ENCODE measurements around the gene GRAP2.
"Not testable (repeated sequence)": the region's sequence is repeated elsewhere in the genome, so short reads cannot be mapped to it uniquely, and the experiment has no call there.

The GRAP2 gene

GRCh38 chr22:39900306-39901227 is at the start of gene GRAP2:
TSS of gene GRAP2 (plus strand) at chr22:39901084. CDS start at chr22:39947107, 46,023 bp downstream.
- no peak for DNase-seq

GRCh38 chr22:39851606-39852315 is 49.1 kb upstream of the GRAP2 start:
- DNase-seq, result no peak

GRCh38 chr22:39852799-39853198 is 48.1 kb upstream of the GRAP2 start:
- no peak for DNase-seq

- no peak for DNase-seq
Observed at GRCh38 chr22:39856588-39856987, 44.3 kb upstream of the GRAP2 start.

- no peak for DNase-seq
Observed at GRCh38 chr22:39859903-39860588, 40.8 kb upstream of the GRAP2 start.

- DNase-seq, result no peak
Observed at GRCh38 chr22:39868741-39869140, 32.1 kb upstream of the GRAP2 start.

- DNase-seq, result not testable (repeated sequence)
Observed at GRCh38 chr22:39869797-39870196, 31.1 kb upstream of the GRAP2 start.

GRCh38 chr22:39871008-39871798 is 29.7 kb upstream of the GRAP2 start:
- no peak for DNase-seq

GRCh38 chr22:39872548-39872947 is 28.3 kb upstream of the GRAP2 start:
- DNase-seq, result no peak

- no peak for DNase-seq
Observed at GRCh38 chr22:39873965-39874364, 26.9 kb upstream of the GRAP2 start.

GRCh38 chr22:39875176-39875885 is 25.6 kb upstream of the GRAP2 start:
- DNase-seq, result not testable (repeated sequence)

GRCh38 chr22:39877079-39877845 is 23.6 kb upstream of the GRAP2 start:
- no peak for DNase-seq

GRCh38 chr22:39880722-39881121 is 20.2 kb upstream of the GRAP2 start:
- no peak for DNase-seq

GRCh38 chr22:39883057-39883456 is 17.8 kb upstream of the GRAP2 start:
- DNase-seq, result no peak

- DNase-seq, result not testable (repeated sequence)
Observed at GRCh38 chr22:39889924-39890323, 11.0 kb upstream of the GRAP2 start.

- no peak for DNase-seq
Observed at GRCh38 chr22:39893526-39893925, 7.4 kb upstream of the GRAP2 start, which contains the start of gene ENTHD1. TSS of gene ENTHD1 (minus strand) at chr22:39893760. CDS start at chr22:39887748, 6,012 bp downstream.

GRCh38 chr22:39894554-39895092 is 6.3 kb upstream of the GRAP2 start:
- no peak for DNase-seq

GRCh38 chr22:39895682-39896081 is 5.2 kb upstream of the GRAP2 start:
- DNase-seq, result no peak

GRCh38 chr22:39896313-39896996 is 4.4 kb upstream of the GRAP2 start:
- no peak for DNase-seq

- no peak for DNase-seq
Observed at GRCh38 chr22:39897841-39898240, 3.0 kb upstream of the GRAP2 start.

Measured in NCI-H345 (cell line).